ENCODE data around the gene PDE4D. TPM values are rescaled to one million over a fixed set of nuclear protein-coding genes. Genes with fewer than 3 reads are reported as not detected.

Gene PDE4D
- total RNA-seq, 1 donor from 2014 or later = 85.8 TPM

DNA sequence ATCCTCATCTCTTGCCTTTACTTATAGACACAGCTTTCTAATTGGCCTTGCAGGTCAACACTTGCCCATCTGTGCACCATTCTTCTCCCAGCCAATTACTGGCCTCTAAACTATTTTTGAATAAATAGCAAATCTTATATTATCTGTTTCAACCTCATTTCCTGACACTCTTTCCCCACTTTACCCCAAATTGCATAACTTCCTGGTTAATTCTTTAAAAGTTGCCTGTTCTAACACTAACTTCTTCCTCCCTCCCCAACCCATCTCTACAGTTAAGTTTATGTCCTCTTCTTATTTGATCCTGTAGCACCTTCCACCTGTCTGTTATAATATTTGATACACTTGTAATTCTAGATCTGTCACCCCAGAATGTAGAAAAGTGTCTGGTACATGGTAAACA is 372.1 kb downstream of the PDE4D start:
- no peaks in the 10 kb centered on the region for H3K36me3 ChIP-seq
- DNase-seq = no peak
- H3K4me1 ChIP-seq = no peaks in the 10 kb centered on the region
- H3K27ac ChIP-seq = no peak overlapping the region
- no peak overlapping the region for H3K4me3 ChIP-seq
- H3K9me3 ChIP-seq = no peaks in the 10 kb centered on the region
- no peak for TF ChIP-seq CTCF (IDR thresholded peaks at IDR 0.05)
- H3K27me3 ChIP-seq = no peaks in the 10 kb centered on the region
- ATAC-seq = no peak
- intact Hi-C loops (cut with DNase I) = no loop called here

GRCh38 chr5:59519338-59519737 is 374.2 kb downstream of the PDE4D start:
- no peaks in the 10 kb centered on the region for H3K36me3 ChIP-seq
- no peaks in the 10 kb centered on the region for H3K27me3 ChIP-seq
- TF ChIP-seq CTCF (IDR thresholded peaks at IDR 0.05) = no peak
- DNase-seq (no peak), ATAC-seq (no peak)
- H3K4me1 ChIP-seq = no peaks in the 10 kb centered on the region
- no peak overlapping the region for H3K4me3 ChIP-seq
- intact Hi-C loops (cut with DNase I) = no loop called here
- no peaks in the 10 kb centered on the region for H3K9me3 ChIP-seq
- no peak overlapping the region for H3K27ac ChIP-seq

GRCh38 chr5:59517926-59518585 is 375.5 kb downstream of the PDE4D start:
- Histone ChIP-seq H3K4me3 (no peak overlapping the region), H3K27me3 (no peaks in the 10 kb centered on the region), H3K27ac (no peak overlapping the region), H3K4me1 (no peaks in the 10 kb centered on the region), H3K9me3 (no peaks in the 10 kb centered on the region), H3K36me3 (no peaks in the 10 kb centered on the region)
- no peak for DNase-seq
- no peak for TF ChIP-seq CTCF (IDR thresholded peaks at IDR 0.05)
- intact Hi-C loops (cut with DNase I) = no loop called here
- no peak for ATAC-seq

- no peaks in the 10 kb centered on the region for H3K36me3 ChIP-seq
- no peak for TF ChIP-seq CTCF (IDR thresholded peaks at IDR 0.05)
- DNase-seq (no peak), ATAC-seq (no peak)
- no peak overlapping the region for H3K4me3 ChIP-seq
- no peak overlapping the region for H3K27ac ChIP-seq
- intact Hi-C loops (cut with DNase I) = no loop called here
- H3K9me3 ChIP-seq = no peaks in the 10 kb centered on the region
- no peaks in the 10 kb centered on the region for H3K27me3 ChIP-seq
- H3K4me1 ChIP-seq = no peaks in the 10 kb centered on the region
These were observed 377.4 kb downstream of the PDE4D start for GRCh38 chr5:59516161-59516560.

- intact Hi-C loops (cut with DNase I) = no loop called here
- H3K4me1 ChIP-seq = no peaks in the 10 kb centered on the region
- H3K4me3 ChIP-seq = no peak overlapping the region
- H3K9me3 ChIP-seq = no peaks in the 10 kb centered on the region
- DNase-seq = no peak
- H3K27ac ChIP-seq = no peak overlapping the region
- TF ChIP-seq CTCF (IDR thresholded peaks at IDR 0.05) = peak; percentile 47
- ATAC-seq = no peak
- H3K36me3 ChIP-seq = no peaks in the 10 kb centered on the region
- no peaks in the 10 kb centered on the region for H3K27me3 ChIP-seq
These were observed 387.1 kb downstream of the PDE4D start for GRCh38 chr5:59506285-59506877.

All from upper lobe of right lung (tissue), 1 donor.